MM.1S (cell line): ENCODE data around the gene ZFHX3.

Experiments used
- CTCF ChIP-seq: fragments of 300-600 bp; sonication (generic); IDR thresholded peaks from 2 replicates; pipeline ENCODE4 v1.5.1; 2016; ENCODE audit warnings: antibody characterized with exemption, low read length, mixed read lengths
- EZH2phosphoT487 ChIP-seq: fragments of 300-600 bp; sonication (generic); IDR thresholded peaks from 2 replicates; pipeline ENCODE4 v1.6.1; 2018; ENCODE audit warnings: antibody characterized with exemption, low read length

DNA sequence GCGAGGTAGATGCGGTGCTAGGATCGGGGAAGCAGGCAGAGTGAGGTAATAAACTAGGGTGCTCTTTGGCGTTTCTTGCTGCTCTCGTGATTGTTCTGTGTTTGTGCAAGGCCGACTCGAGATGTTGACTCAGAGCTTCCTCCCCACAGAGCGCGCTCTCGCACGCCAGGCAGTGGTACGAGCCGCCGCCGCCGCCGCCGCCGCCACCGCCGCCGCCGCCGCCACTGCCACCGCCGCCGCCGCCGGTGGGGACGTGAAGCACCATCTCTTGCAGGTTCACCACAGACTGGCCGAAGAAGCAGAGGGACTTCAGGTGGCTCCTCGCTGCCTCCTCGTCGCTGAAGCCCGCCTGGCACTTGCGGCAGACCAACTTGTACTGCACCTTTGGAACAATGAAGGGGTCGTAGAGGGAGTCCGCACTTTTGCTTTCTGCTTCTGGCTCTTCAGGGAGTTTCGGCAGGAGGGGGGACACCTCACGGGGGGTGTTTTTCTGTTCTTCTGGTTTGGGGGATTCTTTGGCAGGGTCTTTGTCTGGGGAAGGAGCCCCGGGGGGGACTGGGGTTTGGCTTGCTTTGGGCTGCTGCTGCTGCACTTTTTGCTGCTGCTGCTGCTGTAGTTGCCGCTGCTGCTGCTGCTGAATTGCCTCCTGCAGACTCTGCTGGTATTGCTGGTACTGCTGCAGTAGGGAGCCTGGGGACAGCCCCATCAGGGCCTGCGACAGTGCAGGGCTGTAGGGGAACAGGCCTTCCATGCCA, 260.2 kb downstream of the ZFHX3 start:
- no peak for TF ChIP-seq CTCF
- no peak for TF ChIP-seq EZH2phosphoT487
